ENCODE data around the gene CACNB1.
A peak's percentile ranks its signal among the peaks of the same experiment; 100 is the strongest.

CACNB1 gene

DNA sequence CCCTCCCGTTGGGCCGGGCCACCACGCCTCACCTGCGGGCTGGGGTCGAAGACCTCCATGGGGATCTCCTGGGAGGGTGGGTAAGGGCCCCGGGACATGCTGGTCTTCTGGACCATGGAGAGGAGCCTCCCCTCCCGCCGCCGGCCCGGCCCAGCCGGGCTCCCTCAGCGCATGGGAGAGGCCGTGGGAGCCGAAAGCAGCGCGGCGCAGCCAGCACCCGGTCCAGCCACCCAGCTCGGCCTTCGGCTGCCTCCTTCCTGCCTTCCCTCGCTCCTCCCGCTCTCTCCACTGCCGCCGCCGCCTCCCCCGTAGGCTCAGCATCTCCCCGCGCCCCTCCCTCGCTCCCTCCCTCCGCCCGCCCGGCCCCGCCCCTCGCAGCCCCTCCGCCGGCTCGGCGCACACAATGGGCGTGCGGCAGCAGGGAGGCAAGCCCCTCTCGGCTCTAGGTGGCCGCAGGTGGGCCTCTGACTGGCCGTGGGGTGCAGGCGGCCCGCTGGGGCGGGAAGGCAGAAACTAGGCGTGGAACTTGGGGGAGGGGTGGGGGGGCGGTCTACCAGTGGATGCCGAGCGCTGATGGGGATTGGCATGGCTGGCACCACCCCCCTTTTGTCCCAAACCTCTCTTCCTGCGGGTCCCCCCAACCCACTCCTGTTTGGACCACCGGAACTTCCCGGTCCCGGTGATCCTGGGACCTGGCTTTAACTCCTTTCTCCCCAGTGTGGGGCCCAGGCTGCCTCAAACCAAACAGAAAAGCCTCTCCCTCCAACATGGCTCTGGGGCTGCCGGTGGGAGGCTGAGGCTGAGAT is at the start of gene CACNB1:
Gene CACNB1, minus strand, starts transcription at position 290 of the 806 bp plus-strand sequence. Its CDS starts 174 bp downstream, at position 116.
- peak within 1 kb of the TSS; percentile 75 for H3K27ac ChIP-seq

DNA sequence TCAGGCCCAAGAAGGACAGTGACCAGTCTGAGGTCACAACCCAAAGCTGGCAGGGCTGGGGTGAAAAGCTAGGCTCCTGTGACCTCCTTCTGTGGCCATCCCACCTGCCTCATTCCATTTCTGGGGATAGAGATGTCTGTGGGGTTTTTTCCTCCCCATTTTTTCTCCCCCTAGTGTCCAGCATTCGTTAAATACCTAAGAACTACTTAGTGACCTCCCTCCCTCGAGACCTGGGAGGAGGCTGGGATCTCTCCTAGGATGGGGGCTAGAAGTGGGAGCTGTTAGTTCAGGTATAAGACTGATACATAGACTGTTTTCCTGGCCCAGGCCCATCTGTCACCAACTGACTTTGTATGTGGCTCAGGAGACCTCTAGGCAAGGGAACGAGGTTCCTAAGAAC is 48.8 kb upstream of the CACNB1 start:
- TF ChIP-seq, protein P1, sequence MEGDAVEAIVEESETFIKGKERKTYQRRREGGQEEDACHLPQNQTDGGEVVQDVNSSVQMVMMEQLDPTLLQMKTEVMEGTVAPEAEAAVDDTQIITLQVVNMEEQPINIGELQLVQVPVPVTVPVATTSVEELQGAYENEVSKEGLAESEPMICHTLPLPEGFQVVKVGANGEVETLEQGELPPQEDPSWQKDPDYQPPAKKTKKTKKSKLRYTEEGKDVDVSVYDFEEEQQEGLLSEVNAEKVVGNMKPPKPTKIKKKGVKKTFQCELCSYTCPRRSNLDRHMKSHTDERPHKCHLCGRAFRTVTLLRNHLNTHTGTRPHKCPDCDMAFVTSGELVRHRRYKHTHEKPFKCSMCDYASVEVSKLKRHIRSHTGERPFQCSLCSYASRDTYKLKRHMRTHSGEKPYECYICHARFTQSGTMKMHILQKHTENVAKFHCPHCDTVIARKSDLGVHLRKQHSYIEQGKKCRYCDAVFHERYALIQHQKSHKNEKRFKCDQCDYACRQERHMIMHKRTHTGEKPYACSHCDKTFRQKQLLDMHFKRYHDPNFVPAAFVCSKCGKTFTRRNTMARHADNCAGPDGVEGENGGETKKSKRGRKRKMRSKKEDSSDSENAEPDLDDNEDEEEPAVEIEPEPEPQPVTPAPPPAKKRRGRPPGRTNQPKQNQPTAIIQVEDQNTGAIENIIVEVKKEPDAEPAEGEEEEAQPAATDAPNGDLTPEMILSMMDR (conservative IDR thresholded peaks at IDR 0.05): no peak; the same call in 1 of the 2 replicates
- no peak for TF ChIP-seq ZFX (IDR thresholded peaks at IDR 0.05)
- H3K27ac ChIP-seq: no peak overlapping the region

More for the DNA sequence above, at the start of gene CACNB1:
- TF ChIP-seq ZFX (IDR thresholded peaks at IDR 0.05): no peak
- TF ChIP-seq, protein P1 (conservative IDR thresholded peaks at IDR 0.05): no peak

DNA sequence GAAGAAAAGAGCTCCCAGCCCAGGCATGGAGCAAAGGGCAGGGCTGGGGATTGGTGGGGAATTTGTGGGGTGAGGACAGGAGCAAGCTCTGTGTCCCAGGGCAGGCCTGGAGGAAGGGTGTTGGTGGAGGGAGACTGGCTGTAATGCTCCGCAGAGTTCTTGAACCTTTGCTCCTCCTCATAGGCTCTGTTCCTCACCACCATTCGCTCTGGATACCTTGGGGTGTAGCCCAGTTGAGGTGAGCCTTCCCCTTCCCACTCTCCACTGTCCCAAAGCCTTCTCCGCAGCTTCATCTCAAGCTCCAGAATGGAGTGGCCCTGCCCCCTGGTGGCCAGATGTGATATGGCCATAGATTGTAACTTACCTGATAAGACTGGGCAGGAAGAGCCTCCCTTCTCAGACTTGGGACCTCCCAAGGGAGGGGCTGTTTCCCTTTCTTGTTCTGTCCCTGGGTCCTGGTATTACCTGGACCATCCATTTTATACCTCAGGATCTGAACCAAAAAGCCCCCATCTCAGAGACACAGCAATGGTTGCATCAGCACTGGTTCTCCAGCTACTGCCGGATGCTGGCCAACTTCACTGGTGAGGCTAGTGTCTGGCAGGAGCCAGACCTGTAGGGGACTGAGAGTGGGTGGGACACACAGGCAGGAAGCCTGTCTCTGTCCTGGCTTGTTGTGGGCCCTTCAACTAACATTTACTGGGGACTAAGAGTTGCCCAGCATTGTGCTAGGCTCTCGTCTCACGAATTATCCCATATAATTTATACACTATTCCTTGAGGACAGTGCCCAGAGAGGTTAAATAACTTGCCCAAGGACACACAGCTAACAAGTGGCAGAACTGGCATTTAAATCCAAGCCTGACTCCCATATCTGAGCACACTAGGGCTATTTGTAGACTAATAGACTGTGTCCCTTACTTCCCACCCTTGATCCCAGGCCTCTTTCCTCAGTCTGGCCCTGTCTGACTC is 47.4 kb upstream of the CACNB1 start:
- TF ChIP-seq, protein P1 (conservative IDR thresholded peaks at IDR 0.05): peak; percentile 96
- TF ChIP-seq ZFX (IDR thresholded peaks at IDR 0.05): no peak
- H3K27ac ChIP-seq: no peak overlapping the region

DNA sequence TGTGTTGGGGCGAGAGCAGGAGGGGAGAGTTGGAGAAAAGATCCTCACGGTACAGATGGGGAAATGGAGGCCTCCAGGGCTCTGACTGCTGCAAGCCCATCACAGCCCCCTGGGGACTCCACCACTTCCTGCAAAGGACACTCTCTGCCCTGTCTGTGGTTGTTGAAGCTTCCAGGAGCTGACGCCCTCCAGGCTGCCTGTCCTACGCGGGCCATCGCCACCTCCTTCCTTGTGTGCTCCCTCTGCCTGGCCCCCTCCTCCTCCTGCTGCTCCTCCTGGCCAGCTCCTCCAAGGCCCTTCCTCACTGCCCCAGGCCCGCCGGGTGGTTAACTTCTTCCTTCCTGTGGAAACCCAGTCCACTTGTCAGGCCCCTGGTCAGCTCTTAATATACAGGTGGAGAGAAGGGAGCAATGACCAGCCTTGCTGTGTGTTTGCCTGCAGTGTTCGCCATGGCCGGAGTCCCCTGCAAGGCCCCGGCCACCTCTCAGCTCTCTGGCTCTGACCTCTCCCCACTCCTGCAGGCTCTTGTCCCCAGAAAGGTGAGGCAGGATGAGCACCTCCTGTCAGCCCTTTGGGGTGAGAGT is 46.6 kb upstream of the CACNB1 start:
- TF ChIP-seq ZFX (IDR thresholded peaks at IDR 0.05): no peak
- TF ChIP-seq, protein P1 (conservative IDR thresholded peaks at IDR 0.05): no peak
- no peak overlapping the region for H3K27ac ChIP-seq

DNA sequence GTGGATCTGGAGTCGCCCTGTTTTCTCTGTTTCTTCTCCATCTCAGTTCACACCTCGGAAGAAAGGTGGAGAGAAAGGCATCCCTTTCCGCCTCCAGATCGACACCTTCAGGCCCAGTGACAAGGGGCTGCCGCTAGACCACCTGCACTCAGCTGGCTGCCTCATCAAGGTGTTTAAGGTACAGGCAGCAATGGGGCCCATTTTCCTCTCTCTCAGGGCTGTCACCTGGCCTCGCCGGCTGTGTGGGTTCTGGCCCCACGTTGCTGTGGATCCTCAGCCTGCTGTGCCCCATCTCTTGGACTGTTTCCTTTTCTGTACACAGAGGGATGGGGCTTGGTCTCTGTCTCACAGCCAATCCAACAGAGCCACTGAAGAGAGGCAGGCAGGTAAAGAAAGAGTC is 45.7 kb upstream of the CACNB1 start:
- no peak overlapping the region for H3K27ac ChIP-seq
- TF ChIP-seq, protein P1 (conservative IDR thresholded peaks at IDR 0.05): no peak
- TF ChIP-seq ZFX (IDR thresholded peaks at IDR 0.05): no peak

DNA sequence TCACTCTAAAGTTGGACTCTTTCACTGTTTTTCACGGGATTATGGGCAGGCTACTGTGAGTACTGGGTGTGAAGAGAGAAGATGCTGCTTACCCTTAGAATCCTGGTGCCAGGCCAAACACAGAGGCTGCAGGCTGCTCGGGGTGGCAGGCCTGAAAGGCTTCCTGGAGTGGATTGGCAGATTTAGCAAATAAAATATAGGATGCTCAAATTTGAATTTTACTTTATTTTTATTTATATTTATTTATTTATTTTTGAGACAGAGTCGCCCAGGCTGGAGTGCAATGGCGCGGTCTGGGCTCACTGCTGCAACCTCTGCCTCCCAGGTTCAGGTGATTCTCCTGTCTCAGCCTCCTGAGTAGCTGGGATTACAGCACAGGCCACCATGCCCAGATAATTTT is 43.2 kb upstream of the CACNB1 start:
- no peak overlapping the region for H3K27ac ChIP-seq
- TF ChIP-seq, protein P1 (conservative IDR thresholded peaks at IDR 0.05): no peak
- no peak for TF ChIP-seq ZFX (IDR thresholded peaks at IDR 0.05)
